GM19467 (cell line): ENCODE data around the gene RAD50.
"Not testable (repeated sequence)": the region's sequence is repeated elsewhere in the genome, so short reads cannot be mapped to it uniquely, and the experiment has no call there.

Experiments used
- ATAC-seq: cut with Tn5 transposase; IDR thresholded peaks from one replicate; pipeline ENCODE4 v1.9.1; 2021; ENCODE audit warnings: mild to moderate bottlenecking, moderate library complexity; ENCODE audit not compliant: unreplicated experiment

Gene RAD50

DNA sequence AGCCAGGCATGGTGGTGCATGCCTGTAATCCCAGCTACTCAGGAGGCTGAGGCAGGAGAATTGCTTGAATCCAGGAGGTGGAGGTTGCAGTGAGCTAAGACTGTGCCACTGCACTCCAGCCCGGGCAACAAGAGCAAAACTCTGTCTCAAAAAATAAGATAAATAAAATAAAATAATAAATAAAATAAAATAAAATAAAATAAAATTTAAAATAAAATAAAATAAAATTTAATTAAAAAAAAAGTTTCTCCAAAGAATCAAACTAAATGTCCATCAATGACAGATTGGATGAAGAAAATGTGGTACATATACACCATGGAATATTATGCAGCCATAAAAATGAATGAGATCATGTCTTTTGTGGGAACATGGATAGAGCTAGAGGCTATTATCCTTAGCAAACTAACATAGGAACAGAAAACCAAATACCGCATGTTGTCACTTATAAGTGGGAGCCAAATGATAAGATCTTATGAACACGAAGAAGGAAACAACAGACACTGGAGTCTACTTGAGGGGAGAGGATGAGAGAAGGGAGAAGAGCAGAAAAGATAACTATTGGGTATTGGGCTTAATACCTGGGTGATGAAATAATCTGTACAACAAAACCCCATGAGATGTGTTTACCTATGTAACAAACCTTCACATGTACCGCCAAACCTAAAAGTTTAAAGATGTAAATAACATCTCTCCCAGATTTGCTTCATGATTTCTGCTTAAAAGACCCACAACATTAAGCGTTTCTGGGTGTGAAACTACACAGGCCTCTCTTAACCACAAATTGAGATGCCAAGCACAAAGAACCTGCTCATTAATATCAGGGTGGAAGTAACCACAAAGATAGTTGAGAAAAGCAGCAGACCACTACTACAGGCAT, 135.2 kb downstream of the RAD50 start:
- ATAC-seq: not testable (repeated sequence)

DNA sequence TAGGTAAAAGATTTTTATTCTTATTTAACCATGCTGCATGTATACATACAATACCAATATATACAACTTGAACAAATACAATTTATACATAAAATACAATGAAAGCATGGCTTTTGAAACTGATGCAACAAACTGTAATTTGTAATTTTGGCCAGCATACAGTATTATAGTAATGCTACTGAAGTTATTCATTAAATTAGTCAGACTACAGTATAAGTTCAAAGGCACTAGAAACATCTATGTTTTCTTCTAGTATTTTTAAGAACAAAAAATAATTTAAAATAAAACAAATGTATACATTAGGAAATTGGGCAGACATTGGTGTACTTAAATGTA, 135.8 kb downstream of the RAD50 start:
- no peak for ATAC-seq
